Natural killer cell treated with Interleukin-12 subunit alpha and Interleukin-12 subunit beta and Interleukin-15 and Interleukin-18, amount 100 ng/mL, for 72 hours (primary cell): ENCODE results near the gene GULP1. TPM values are rescaled to one million over a fixed set of nuclear protein-coding genes. Genes with fewer than 3 reads are reported as not detected.

ENCODE experiments used
- ATAC-seq, 2 donors: fragments of 150-1000 bp; cut with Tn5 transposase in 1 of 2; sonication (Bioruptor Pico), chemical (Tn5 transposase) in 1 of 2; 2 replicates each; pipeline ENCODE4 v1.10.0; 2021
- DNase-seq: peaks from one replicate; pipeline ENCODE4 v3.0.0; 2022; ENCODE audit warnings: low spot score
- H3K27ac Mint-ChIP-seq, 2 donors: 1 replicate in 1 of 2; 2 replicates in 1 of 2; pipeline ENCODE4 v1.8.0; 2022; ENCODE audit warnings: mixed read lengths in 2 of 2, mild to moderate bottlenecking in 1 of 2, moderate library complexity in 1 of 2
- H3K27me3 Mint-ChIP-seq, 2 donors: 1 replicate in 1 of 2; 2 replicates in 1 of 2; pipeline ENCODE4 v1.8.0; 2022; ENCODE audit warnings: mixed read lengths in 2 of 2
- H3K36me3 Mint-ChIP-seq: one replicate; pipeline ENCODE4 v1.8.0; 2022; ENCODE audit warnings: mixed read lengths
- H3K4me1 Mint-ChIP-seq, 2 donors: 1 replicate in 1 of 2; 2 replicates in 1 of 2; pipeline ENCODE4 v1.8.0; 2022; ENCODE audit warnings: low read depth in 2 of 2, mixed read lengths in 2 of 2, mild to moderate bottlenecking in 1 of 2
- H3K4me3 Mint-ChIP-seq: one replicate; pipeline ENCODE4 v1.8.0; 2022; ENCODE audit warnings: mixed read lengths
- H3K9me3 Mint-ChIP-seq: 2 replicates; pipeline ENCODE4 v1.8.0; 2022; ENCODE audit warnings: mixed read lengths
- total RNA-seq, 2 donors: library from RNA; stranded (reverse); gene quantifications; one replicate each; pipeline ENCODE4 v1.2.3, GENCODE V29; 2022

GULP1 gene
- total RNA-seq, 2 donors from 2014 or later, result not detected

DNA sequence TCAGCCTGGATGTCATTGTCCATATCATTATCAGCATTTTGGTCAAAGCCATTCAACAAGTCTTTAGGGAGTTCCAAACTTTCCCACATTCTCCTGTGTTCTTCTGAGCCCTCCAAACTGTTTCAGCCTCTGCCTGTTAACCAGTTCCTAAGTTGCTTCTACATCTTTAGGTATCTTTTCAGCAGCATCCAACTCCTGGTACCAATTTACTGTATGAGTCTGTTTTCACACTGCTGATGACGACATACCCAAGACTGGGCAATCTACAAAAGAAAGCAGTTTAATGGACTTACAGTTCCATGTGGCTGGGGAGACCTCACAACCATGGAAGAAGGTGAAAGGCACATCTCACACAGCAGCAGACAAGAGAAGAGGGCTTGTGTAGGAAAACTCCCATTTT, 94.2 kb downstream of the GULP1 start:
- Mint-ChIP-seq H3K27me3 (no peaks in the 10 kb centered on the region), H3K4me3 (no peak overlapping the region), H3K4me1 (peaks cover 0 to 3% of the 10 kb centered on the region in 2 donors), H3K9me3 (peaks cover 13% of the 10 kb centered on the region), H3K27ac (no peak overlapping the region), H3K36me3 (no peaks in the 10 kb centered on the region)
- ATAC-seq (no peak), DNase-seq (no peak)

DNA sequence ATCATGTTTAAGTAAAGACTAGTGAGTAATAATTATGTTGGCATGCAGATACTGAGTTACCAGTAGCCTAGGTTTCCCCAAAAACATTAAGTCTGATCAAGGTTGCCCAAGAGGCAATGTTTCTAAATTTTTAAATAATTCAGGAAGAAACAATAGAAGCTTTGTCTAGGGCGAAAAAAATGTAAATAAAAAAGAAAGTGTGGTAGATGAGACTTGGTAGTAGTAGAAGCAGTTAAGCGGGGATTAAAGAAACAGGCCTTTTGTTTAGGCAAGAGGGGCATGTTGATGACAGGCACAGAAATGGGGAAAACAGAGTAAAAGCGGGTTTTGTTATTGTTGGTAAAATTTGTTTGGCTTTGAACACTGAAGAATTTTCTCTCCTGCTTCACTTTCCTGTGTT, 97.2 kb downstream of the GULP1 start:
- Mint-ChIP-seq H3K4me1 (peaks cover 0 to 3% of the 10 kb centered on the region in 2 donors), H3K36me3 (no peaks in the 10 kb centered on the region), H3K4me3 (no peak overlapping the region), H3K27ac (no peak overlapping the region), H3K9me3 (peaks cover 16% of the 10 kb centered on the region), H3K27me3 (no peaks in the 10 kb centered on the region)
- ATAC-seq (no peak), DNase-seq (no peak)

DNA sequence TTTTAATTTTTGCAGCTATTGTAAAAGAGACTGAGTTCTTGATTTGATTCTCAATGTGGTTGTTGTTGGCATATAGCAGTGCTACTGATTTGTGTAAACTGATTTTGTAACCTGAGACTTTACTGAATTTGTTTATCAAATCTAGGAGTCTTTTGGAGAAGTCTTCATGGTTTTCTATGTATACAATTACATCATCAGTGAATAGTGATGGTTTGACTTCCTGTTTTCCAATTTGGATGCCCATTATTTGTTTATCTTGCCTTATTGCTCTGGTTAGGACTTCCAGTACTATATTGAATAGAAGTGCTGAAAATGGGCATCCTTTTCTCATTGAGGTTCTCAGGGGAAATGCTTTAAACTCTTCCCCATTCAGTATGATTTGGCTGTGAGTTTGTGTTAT, 99.7 kb downstream of the GULP1 start:
- no peaks in the 10 kb centered on the region for H3K4me1 Mint-ChIP-seq
- no peak overlapping the region for H3K4me3 Mint-ChIP-seq
- DNase-seq, result no peak
- peaks cover 3% of the 10 kb centered on the region for H3K9me3 Mint-ChIP-seq
- no peak overlapping the region for H3K27ac Mint-ChIP-seq
- no peaks in the 10 kb centered on the region for H3K36me3 Mint-ChIP-seq
- no peaks in the 10 kb centered on the region for H3K27me3 Mint-ChIP-seq
- ATAC-seq, result no peak

DNA sequence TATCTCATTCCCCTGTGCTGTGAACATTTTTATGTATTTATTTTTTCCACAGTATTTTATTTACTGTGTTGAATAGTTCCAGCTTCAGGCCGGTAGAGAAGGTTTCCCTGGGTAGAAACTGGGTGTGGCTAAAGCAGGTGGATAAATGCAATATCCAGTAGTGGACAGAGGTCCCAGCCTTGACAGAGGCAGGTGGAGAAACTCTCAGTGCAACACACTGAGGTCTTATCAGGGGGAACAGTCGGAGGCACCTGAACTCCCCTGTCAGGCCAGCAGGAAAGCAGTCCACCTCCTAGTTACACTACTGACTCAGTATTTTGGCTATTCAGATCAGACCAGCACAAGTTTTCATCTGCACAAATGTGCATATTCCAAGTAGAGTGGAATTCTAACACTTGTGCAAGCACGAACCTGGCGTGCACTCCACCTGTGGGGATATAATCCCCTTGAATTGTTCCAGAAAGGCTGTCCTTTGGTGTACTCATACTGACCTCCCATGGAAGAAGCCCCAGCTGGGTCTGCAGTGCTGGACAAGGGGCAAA, 103.3 kb downstream of the GULP1 start:
- Mint-ChIP-seq H3K4me1 (no peaks in the 10 kb centered on the region), H3K9me3 (peaks cover 9% of the 10 kb centered on the region), H3K27ac (no peak overlapping the region), H3K27me3 (no peaks in the 10 kb centered on the region), H3K36me3 (no peaks in the 10 kb centered on the region), H3K4me3 (no peak overlapping the region)
- no peak for DNase-seq
- ATAC-seq, result no peak

DNA sequence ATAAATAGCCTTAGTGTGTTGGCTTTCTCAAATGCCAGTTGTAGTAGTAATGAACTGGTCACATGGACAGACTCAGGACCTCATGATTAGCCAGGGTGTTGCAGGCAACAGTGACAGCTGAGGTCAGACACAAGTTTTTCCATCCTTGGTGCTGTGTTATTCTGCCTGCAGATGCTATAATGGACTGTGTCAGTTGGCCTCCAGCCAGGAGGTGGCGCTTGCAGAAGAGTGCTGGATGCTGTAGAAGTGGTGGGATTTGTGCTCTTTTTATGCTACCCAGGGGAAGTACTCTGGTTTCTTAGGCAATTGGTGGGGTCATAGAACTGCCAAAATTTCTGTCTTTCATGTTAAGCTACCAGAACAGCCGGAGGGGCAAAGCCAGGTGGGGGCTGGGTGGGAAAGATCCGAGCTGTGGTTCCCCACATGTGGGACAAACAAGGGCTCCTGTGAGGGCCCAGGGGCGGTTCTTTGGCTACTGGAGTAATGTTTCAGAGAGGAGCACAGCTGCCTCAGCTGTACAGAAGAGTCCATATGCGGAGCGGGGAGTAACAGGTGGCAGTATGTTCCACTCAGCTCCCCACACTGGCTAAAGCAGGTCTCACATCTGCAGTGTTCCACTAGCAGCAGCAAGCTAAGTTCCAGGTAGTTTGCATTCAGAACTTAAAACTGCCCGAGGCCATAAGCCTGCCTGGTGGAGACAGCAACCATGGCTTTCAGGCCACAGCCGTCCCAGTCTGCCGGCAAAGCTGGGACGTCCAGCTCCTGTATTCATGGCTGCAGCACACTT, 104.4 kb downstream of the GULP1 start:
- no peak overlapping the region for H3K4me3 Mint-ChIP-seq
- no peak for ATAC-seq
- no peak for DNase-seq
- H3K27ac Mint-ChIP-seq, result no peak overlapping the region
- H3K36me3 Mint-ChIP-seq, result no peaks in the 10 kb centered on the region
- peaks cover 16% of the 10 kb centered on the region for H3K9me3 Mint-ChIP-seq
- no peaks in the 10 kb centered on the region for H3K4me1 Mint-ChIP-seq
- no peaks in the 10 kb centered on the region for H3K27me3 Mint-ChIP-seq

DNA sequence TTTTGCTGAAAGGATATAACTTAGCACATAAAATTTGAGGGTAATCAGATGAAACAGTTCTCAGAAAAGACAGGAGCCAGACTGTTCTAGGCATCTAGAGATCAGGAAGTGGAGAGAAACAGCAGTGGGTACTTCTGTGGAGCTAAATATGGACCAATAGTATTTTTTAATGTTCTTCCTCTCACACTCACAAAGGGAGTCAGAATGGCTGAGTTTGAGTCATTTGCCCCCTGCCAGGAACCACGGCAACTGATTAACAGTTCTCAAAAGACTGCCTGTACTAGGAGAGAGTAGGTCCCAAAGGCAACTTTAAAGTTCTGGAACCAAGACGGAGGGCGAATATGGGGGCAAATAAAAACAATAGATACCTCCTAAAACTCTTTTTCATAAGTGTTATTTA, 107.5 kb downstream of the GULP1 start:
- Mint-ChIP-seq H3K4me3 (no peak overlapping the region), H3K36me3 (no peaks in the 10 kb centered on the region), H3K4me1 (no peaks in the 10 kb centered on the region), H3K27me3 (no peaks in the 10 kb centered on the region), H3K27ac (no peak overlapping the region), H3K9me3 (peaks cover 12% of the 10 kb centered on the region)
- no peak for ATAC-seq
- DNase-seq, result no peak

DNA sequence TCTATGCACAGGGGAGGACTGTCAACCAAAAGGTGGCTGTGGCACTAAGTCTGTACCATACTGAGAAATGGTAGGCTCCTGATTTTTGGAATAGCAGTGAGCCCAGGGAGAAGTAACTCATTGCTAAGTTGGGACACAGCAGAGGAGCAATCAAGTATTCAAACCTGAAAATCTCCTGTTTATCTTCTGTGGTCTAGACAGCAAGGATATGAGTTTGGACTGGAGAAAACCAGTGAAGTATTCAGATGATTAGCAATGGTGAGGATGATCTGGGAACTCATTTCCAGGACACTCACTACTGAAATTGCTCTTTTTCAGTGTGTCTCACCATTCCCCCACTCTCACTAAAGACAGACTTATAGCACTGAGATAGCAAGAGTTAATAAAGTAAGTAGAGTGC, 112.0 kb downstream of the GULP1 start:
- H3K9me3 Mint-ChIP-seq, result peaks cover 16% of the 10 kb centered on the region
- DNase-seq (no peak), ATAC-seq (no peak)
- H3K4me1 Mint-ChIP-seq, result no peaks in the 10 kb centered on the region
- H3K27ac Mint-ChIP-seq, result no peak overlapping the region
- H3K4me3 Mint-ChIP-seq, result no peak overlapping the region
- H3K36me3 Mint-ChIP-seq, result peaks cover 7% of the 10 kb centered on the region
- H3K27me3 Mint-ChIP-seq, result no peaks in the 10 kb centered on the region

DNA sequence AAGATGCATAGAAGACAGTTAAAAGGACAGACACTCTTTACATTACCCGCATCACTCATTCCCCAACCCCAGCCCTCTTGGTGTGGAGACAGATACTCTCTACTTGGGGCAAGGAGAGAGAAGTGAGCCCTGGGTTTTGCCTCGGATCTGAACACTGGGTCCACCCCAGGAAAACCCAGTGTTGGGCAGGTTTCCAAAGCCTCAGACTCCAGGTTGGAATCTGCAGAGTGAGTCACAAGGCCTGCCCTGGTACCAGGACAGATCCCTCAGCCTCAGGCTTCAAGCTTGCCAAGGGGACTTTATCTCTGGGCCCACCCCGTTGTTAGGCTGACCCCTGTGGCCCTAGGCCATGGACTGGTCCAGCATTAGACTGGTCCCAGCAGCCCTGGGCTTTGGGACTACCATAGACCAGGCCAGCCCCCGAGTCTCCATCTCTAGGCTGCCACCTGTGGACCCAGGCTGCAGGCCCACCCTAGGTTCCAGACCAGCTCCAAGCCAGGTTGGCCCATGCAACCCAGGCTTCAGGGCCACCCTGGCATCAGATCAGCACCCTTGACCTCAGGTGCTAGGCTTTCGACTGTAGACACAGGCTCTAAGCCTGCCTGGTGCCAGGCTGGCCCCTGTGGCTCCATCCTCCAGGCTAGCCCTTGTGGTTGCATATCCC, 112.8 kb downstream of the GULP1 start:
- Mint-ChIP-seq H3K27ac (no peak overlapping the region), H3K36me3 (peaks cover 7% of the 10 kb centered on the region), H3K4me1 (no peaks in the 10 kb centered on the region), H3K4me3 (no peak overlapping the region), H3K27me3 (no peaks in the 10 kb centered on the region), H3K9me3 (peaks cover 16% of the 10 kb centered on the region)
- DNase-seq (no peak), ATAC-seq (peak in 1 of 2 donors; percentile 38)

DNA sequence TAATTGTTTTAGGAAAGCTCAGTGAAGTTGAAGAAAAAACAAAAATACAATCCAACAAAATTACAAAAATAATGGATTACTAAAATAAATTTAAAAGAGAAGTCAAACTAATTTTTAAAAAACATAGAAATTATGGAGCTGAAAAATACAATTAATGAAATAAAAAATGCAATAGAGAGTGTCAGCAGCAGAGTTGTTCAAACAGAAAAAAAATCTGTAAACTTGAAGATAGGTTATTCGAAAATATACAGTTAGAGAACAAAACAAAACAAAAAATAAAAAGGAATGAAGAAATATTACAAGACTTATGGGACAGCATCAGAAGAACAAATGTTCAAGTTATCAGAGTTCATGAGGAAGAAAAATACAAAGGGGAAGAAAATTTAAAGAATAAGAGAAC, 114.7 kb downstream of the GULP1 start:
- H3K27ac Mint-ChIP-seq, result no peak overlapping the region
- ATAC-seq (no peak), DNase-seq (no peak)
- peaks cover 16% of the 10 kb centered on the region for H3K9me3 Mint-ChIP-seq
- no peaks in the 10 kb centered on the region for H3K27me3 Mint-ChIP-seq
- no peak overlapping the region for H3K4me3 Mint-ChIP-seq
- H3K4me1 Mint-ChIP-seq, result no peaks in the 10 kb centered on the region
- H3K36me3 Mint-ChIP-seq, result peaks cover 7% of the 10 kb centered on the region

DNA sequence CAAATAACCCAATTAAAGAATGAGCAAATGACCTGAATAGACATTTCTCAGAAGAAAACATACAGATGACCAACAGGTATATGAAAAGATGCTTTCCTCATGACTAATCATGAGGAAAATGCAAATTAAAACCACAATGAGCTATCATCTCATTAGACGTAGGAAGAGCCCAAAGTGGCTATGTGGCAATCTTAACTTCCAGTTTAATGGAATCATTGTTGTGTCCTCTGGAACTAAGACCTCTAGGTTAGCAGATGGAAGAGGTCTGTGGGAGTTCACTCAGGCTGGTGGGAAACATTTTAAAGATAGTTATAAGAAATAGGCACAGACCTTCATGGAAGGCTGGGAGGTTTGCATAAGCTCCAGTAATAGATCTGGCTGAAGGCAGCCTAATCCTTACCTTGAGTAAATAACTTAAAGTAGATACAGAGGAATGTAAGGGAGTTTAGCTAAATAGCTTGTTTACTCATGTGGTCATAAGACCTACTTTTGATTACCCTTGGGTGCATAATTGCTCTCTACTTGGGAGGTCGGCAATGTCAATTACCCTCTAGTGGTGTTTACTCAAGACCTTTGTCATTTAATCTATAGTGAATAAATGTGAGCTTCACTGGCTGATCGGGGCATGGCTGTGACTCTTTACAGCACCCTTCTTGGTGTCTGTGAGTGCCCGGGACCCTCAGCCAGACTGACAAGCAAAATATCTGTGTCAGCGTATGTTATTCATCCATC, 119.0 kb downstream of the GULP1 start:
- H3K4me3 Mint-ChIP-seq, result no peak overlapping the region
- H3K4me1 Mint-ChIP-seq, result no peaks in the 10 kb centered on the region
- H3K36me3 Mint-ChIP-seq, result peaks cover 7% of the 10 kb centered on the region
- ATAC-seq (no peak), DNase-seq (no peak)
- no peak overlapping the region for H3K27ac Mint-ChIP-seq
- H3K27me3 Mint-ChIP-seq, result no peaks in the 10 kb centered on the region
- H3K9me3 Mint-ChIP-seq, result peaks cover 16% of the 10 kb centered on the region

DNA sequence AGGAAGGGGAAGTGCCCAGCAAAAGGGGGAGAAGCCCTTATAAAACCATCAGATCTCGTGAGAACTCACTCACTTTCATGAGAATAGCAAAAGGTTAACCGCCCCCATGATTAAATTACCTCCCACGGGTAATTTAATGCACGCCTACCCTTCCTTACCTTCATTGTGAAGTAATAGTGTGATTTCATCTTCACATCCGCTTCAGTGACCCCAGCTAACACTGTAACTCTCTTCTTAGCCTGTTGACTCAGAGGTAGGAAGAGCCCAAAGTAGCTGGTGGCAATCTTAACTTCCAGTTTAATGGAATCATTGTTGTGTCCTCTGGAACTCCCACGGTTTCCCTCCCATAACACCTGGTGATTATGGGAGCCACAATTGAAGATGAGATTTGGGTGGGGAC, 120.5 kb downstream of the GULP1 start:
- H3K9me3 Mint-ChIP-seq, result peaks cover 16% of the 10 kb centered on the region
- H3K27ac Mint-ChIP-seq, result no peak overlapping the region
- H3K4me1 Mint-ChIP-seq, result no peaks in the 10 kb centered on the region
- DNase-seq (no peak), ATAC-seq (no peak)
- H3K4me3 Mint-ChIP-seq, result no peak overlapping the region
- H3K27me3 Mint-ChIP-seq, result no peaks in the 10 kb centered on the region
- peaks cover 7% of the 10 kb centered on the region for H3K36me3 Mint-ChIP-seq

DNA sequence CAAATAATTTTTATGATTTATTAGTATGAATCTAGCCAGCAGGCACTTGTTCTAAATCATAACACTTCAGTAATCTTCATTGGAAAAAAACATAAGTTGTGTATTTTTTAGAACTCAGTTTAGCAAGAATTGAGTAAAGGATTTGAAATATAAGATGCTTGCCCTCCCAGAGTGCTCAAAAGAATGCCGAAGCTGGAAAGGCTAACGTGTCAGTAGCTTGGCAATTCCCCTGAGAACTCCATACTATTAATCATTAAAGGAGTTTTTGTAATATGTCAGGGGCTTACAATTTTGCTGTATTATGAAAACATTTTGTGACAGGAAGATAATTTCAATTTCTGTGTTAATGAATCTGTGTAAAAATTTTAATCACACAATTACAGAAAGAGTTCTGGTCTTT, 122.7 kb downstream of the GULP1 start:
- Mint-ChIP-seq H3K4me1 (no peaks in the 10 kb centered on the region), H3K36me3 (no peaks in the 10 kb centered on the region), H3K9me3 (peaks cover 13% of the 10 kb centered on the region), H3K27ac (no peak overlapping the region), H3K27me3 (no peaks in the 10 kb centered on the region), H3K4me3 (no peak overlapping the region)
- ATAC-seq (no peak), DNase-seq (no peak)

DNA sequence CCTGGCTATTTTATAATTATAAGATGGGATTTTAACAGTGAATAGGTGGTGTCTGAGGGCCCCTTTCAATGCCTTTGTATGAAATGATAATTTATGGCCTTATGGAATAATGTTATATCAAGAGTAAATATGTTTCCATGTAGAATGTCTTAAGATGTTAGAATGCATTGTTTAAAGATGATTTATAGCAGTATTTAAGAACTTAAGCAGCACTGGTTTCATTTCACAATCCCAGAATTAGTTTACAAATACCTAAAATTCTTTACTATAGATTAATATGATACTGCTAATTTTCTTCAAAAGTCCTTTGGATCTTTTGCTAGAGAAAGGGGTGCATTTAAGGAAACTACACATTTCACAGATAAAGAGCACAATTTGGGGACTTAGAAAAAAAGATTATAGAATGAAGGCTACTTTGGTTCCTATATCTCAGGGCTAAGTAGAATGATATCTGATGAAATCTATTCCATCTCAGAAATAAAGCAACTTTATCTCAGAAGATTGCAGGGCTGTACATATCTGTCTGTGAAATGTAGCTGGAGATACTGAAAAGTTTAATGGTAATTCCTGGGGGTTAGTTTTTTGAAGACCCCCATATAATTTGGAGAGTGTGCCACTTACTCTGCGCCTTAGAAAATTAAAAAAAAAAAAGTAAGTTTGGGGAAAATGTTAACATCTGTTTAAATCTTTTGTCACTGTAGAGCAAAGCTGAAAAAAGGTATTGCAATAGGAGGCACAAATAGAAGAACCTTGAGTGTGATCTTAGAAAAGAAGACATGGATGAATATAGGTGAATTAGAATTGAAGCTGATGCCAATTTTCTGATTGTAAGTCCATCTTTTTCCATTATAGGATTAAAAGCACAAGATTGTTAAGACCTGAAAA, 123.4 kb downstream of the GULP1 start:
- DNase-seq (no peak), ATAC-seq (no peak)
- Mint-ChIP-seq H3K27me3 (no peaks in the 10 kb centered on the region), H3K4me1 (no peaks in the 10 kb centered on the region), H3K4me3 (no peak overlapping the region), H3K36me3 (no peaks in the 10 kb centered on the region), H3K9me3 (peaks cover 14% of the 10 kb centered on the region), H3K27ac (no peak overlapping the region)
